Measurements from ENCODE around the gene APOC4. TPM values are rescaled to one million over a fixed set of nuclear protein-coding genes. Genes with fewer than 3 reads are reported as not detected.

APOC4 gene
- total and polyA plus RNA-seq, 2 experiments from 2014 or later: not detected

GRCh38 chr19:44993526-44993925 is 51.5 kb downstream of the APOC4 start:
- WGBS, 2 experiments (ENCODE audit: low coverage in 1 of 2, low lambda C conversion rate in 2 of 2, missing lambda C conversion rate in 2 of 2): 88 to 91% methylated on average over 6 of the region's 6 CpGs
- DNase-seq: no peak
- H4K20me1 ChIP-seq (ENCODE audit: insufficient read depth): no peaks in the 10 kb centered on the region

DNA sequence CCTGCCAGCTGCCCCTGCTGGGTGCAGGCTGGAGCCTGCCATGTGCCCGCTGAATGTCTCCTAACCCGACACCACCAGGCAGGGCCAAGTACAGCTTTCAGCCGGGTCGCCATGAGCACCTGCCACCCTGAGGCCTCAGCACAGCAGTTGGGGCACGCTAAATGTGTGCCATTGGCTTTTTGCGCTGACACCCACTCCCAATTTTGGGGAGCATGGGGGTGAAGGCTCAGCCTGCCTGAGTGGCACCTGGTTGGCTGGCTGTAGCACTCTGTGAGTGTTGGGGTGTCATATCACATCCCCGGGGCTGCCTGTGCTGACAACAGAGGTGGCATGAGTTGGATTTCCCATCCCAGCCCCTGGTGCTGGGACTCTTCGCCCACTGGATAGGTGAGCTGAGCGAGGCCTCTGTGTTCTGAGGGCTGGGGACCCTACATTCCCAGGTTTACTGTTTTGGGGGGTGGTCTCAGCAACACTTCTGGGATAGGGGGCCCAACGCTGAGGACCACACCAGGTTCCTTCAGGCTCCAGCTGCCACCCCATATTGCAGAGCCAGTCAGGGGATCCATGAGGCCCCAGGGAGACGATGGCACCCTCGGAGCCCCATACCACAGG is 52.0 kb downstream of the APOC4 start:
- in situ Hi-C loops (cut with MboI): no loop called here
- Histone ChIP-seq H2AFZ (no peak overlapping the region), H3K4me3 (no peak overlapping the region), H3K9ac (no peak overlapping the region), H3K4me2 (ENCODE audit: unreplicated experiment) (no peak overlapping the region), H3K27me3 (replicated peaks; ENCODE audit: insufficient read depth) (no peaks in the 10 kb centered on the region), H3K79me2 (ENCODE audit: insufficient read depth) (no peaks in the 10 kb centered on the region), H3K36me3 (ENCODE audit: low read depth) (no peaks in the 10 kb centered on the region), H4K20me1 (ENCODE audit: insufficient read depth) (no peaks in the 10 kb centered on the region), H3K9me3 (ENCODE audit: low read depth) (no peaks in the 10 kb centered on the region), H3F3A (ENCODE audit: insufficient read depth) (no peaks in the 10 kb centered on the region), H3K27ac (no peak overlapping the region), H3K4me1 (ENCODE audit: insufficient read depth) (no peaks in the 10 kb centered on the region), H3K9me2 (ENCODE audit: insufficient read depth) (no peaks in the 10 kb centered on the region)
- no peak for DNase-seq
- 86 to 88% methylated on average over 12 of the region's 12 CpGs for WGBS, 2 experiments (ENCODE audit: low coverage in 1 of 2, low lambda C conversion rate in 2 of 2, missing lambda C conversion rate in 2 of 2)
- TF ChIP-seq EZH2 (IDR thresholded peaks at IDR 0.05; ENCODE audit: insufficient read depth, poor library complexity, severe bottlenecking): no peak
- TF ChIP-seq EZH2phosphoT487 (IDR thresholded peaks at IDR 0.05; ENCODE audit: insufficient read depth, low read depth): no peak

More at GRCh38 chr19:44993526-44993925, 51.5 kb downstream of the APOC4 start:
- Histone ChIP-seq H3K4me3 (no peak overlapping the region), H3K36me3 (ENCODE audit: low read depth) (no peaks in the 10 kb centered on the region), H2AFZ (no peak overlapping the region), H3K27ac (no peak overlapping the region), H3K4me2 (ENCODE audit: unreplicated experiment) (no peak overlapping the region), H3F3A (ENCODE audit: insufficient read depth) (no peaks in the 10 kb centered on the region), H3K9me3 (ENCODE audit: low read depth) (no peaks in the 10 kb centered on the region), H3K9me2 (ENCODE audit: insufficient read depth) (no peaks in the 10 kb centered on the region), H3K79me2 (ENCODE audit: insufficient read depth) (no peaks in the 10 kb centered on the region), H3K4me1 (ENCODE audit: insufficient read depth) (no peaks in the 10 kb centered on the region), H3K9ac (no peak overlapping the region), H3K27me3 (replicated peaks; ENCODE audit: insufficient read depth) (no peaks in the 10 kb centered on the region)
- no peak for TF ChIP-seq EZH2 (IDR thresholded peaks at IDR 0.05; ENCODE audit: insufficient read depth, poor library complexity, severe bottlenecking)
- no peak for TF ChIP-seq EZH2phosphoT487 (IDR thresholded peaks at IDR 0.05; ENCODE audit: insufficient read depth, low read depth)
- in situ Hi-C loops (cut with MboI): no loop called here

Other genes starting within 250 kb of the APOC4 start
- not detected in 2 replicates for gene CEACAM16, start 243.1 kb upstream of the APOC4 start, total RNA-seq (2014; rRNA removed; shearing (Covaris generic))
- not detected in 2 replicates for gene CEACAM16, start 243.1 kb upstream of the APOC4 start, polyA plus RNA-seq (2016; fragmentation: Nextera tagmentation; extraction: Ambion mirVana)
- 11.3 and 18.6 TPM in 2 replicates for gene BCL3, start 193.5 kb upstream of the APOC4 start, total RNA-seq (2014; rRNA removed; shearing (Covaris generic))
- gene BCL3, start 193.5 kb upstream of the APOC4 start, polyA plus RNA-seq (2016; fragmentation: Nextera tagmentation; extraction: Ambion mirVana): 24.6 and 26.8 TPM in 2 replicates
- not detected in 2 replicates for gene CBLC, start 164.3 kb upstream of the APOC4 start, total RNA-seq (2014; rRNA removed; shearing (Covaris generic))
- not detected in 2 replicates for gene CBLC, start 164.3 kb upstream of the APOC4 start, polyA plus RNA-seq (2016; fragmentation: Nextera tagmentation; extraction: Ambion mirVana)
- 1.3 and 2.1 TPM in 2 replicates for gene BCAM, start 133.1 kb upstream of the APOC4 start, total RNA-seq (2014; rRNA removed; shearing (Covaris generic))
- 1.4 and 1.5 TPM in 2 replicates for gene BCAM, start 133.1 kb upstream of the APOC4 start, polyA plus RNA-seq (2016; fragmentation: Nextera tagmentation; extraction: Ambion mirVana)
- 71.7 and 88.7 TPM in 2 replicates for gene NECTIN2, start 95.9 kb upstream of the APOC4 start, total RNA-seq (2014; rRNA removed; shearing (Covaris generic))
- 60.5 and 63.0 TPM in 2 replicates for gene NECTIN2, start 95.9 kb upstream of the APOC4 start, polyA plus RNA-seq (2016; fragmentation: Nextera tagmentation; extraction: Ambion mirVana)
- gene TOMM40, start 51.0 kb upstream of the APOC4 start, total RNA-seq (2014; rRNA removed; shearing (Covaris generic)): 52.9 and 72.5 TPM in 2 replicates
- gene TOMM40, start 51.0 kb upstream of the APOC4 start, polyA plus RNA-seq (2016; fragmentation: Nextera tagmentation; extraction: Ambion mirVana): 54.6 and 54.7 TPM in 2 replicates
- gene APOE, start 36.4 kb upstream of the APOC4 start, total RNA-seq (2014; rRNA removed; shearing (Covaris generic)): 0.76 TPM in 1 of 2 replicates, not detected in the other
- gene APOE, start 36.4 kb upstream of the APOC4 start, polyA plus RNA-seq (2016; fragmentation: Nextera tagmentation; extraction: Ambion mirVana): 0.60 and 0.87 TPM in 2 replicates
- gene APOC1, start 27.6 kb upstream of the APOC4 start, total RNA-seq (2014; rRNA removed; shearing (Covaris generic)): not detected in 2 replicates
- gene APOC1, start 27.6 kb upstream of the APOC4 start, polyA plus RNA-seq (2016; fragmentation: Nextera tagmentation; extraction: Ambion mirVana): 0.49 TPM in 1 of 2 replicates, not detected in the other
- gene APOC2, start 3.8 kb downstream of the APOC4 start, total RNA-seq (2014; rRNA removed; shearing (Covaris generic)): not detected in 2 replicates
- not detected in 2 replicates for gene APOC2, start 3.8 kb downstream of the APOC4 start, polyA plus RNA-seq (2016; fragmentation: Nextera tagmentation; extraction: Ambion mirVana)
- gene CLPTM1, start 13.1 kb downstream of the APOC4 start, total RNA-seq (2014; rRNA removed; shearing (Covaris generic)): 40.5 and 42.5 TPM in 2 replicates
- gene CLPTM1, start 13.1 kb downstream of the APOC4 start, polyA plus RNA-seq (2016; fragmentation: Nextera tagmentation; extraction: Ambion mirVana): 103 and 109 TPM in 2 replicates
- gene RELB, start 59.2 kb downstream of the APOC4 start, total RNA-seq (2014; rRNA removed; shearing (Covaris generic)): 9.7 and 12.5 TPM in 2 replicates
- 7.6 and 10.0 TPM in 2 replicates for gene RELB, start 59.2 kb downstream of the APOC4 start, polyA plus RNA-seq (2016; fragmentation: Nextera tagmentation; extraction: Ambion mirVana)
- 12.3 and 45.1 TPM in 2 replicates for gene CLASRP, start 96.8 kb downstream of the APOC4 start, total RNA-seq (2014; rRNA removed; shearing (Covaris generic))
- 9.2 and 10.1 TPM in 2 replicates for gene CLASRP, start 96.8 kb downstream of the APOC4 start, polyA plus RNA-seq (2016; fragmentation: Nextera tagmentation; extraction: Ambion mirVana)
- gene ZNF296, start 134.2 kb downstream of the APOC4 start, total RNA-seq (2014; rRNA removed; shearing (Covaris generic)): 0.25 TPM in 1 of 2 replicates, not detected in the other
- gene ZNF296, start 134.2 kb downstream of the APOC4 start, polyA plus RNA-seq (2016; fragmentation: Nextera tagmentation; extraction: Ambion mirVana): 0.15 TPM in 1 of 2 replicates, not detected in the other
- 22.5 and 25.3 TPM in 2 replicates for gene GEMIN7, start 137.0 kb downstream of the APOC4 start, total RNA-seq (2014; rRNA removed; shearing (Covaris generic))
- 48.4 and 49.7 TPM in 2 replicates for gene GEMIN7, start 137.0 kb downstream of the APOC4 start, polyA plus RNA-seq (2016; fragmentation: Nextera tagmentation; extraction: Ambion mirVana)
- gene PPP1R37, start 150.9 kb downstream of the APOC4 start, total RNA-seq (2014; rRNA removed; shearing (Covaris generic)): 39.2 and 43.8 TPM in 2 replicates
- 1.6 and 1.9 TPM in 2 replicates for gene PPP1R37, start 150.9 kb downstream of the APOC4 start, polyA plus RNA-seq (2016; fragmentation: Nextera tagmentation; extraction: Ambion mirVana)
- 0.11 and 0.25 TPM in 2 replicates for gene NKPD1, start 218.7 kb downstream of the APOC4 start, total RNA-seq (2014; rRNA removed; shearing (Covaris generic))
- not detected in 2 replicates for gene NKPD1, start 218.7 kb downstream of the APOC4 start, polyA plus RNA-seq (2016; fragmentation: Nextera tagmentation; extraction: Ambion mirVana)
- gene TRAPPC6A, start 236.0 kb downstream of the APOC4 start, total RNA-seq (2014; rRNA removed; shearing (Covaris generic)): 0.89 and 11.2 TPM in 2 replicates
- 16.9 and 18.8 TPM in 2 replicates for gene TRAPPC6A, start 236.0 kb downstream of the APOC4 start, polyA plus RNA-seq (2016; fragmentation: Nextera tagmentation; extraction: Ambion mirVana)
- 4.3 and 9.0 TPM in 2 replicates for gene BLOC1S3, start 236.5 kb downstream of the APOC4 start, total RNA-seq (2014; rRNA removed; shearing (Covaris generic))
- gene BLOC1S3, start 236.5 kb downstream of the APOC4 start, polyA plus RNA-seq (2016; fragmentation: Nextera tagmentation; extraction: Ambion mirVana): 7.2 and 8.9 TPM in 2 replicates